Measurements from ENCODE around the gene RMND5A. TPM values are rescaled to one million over a fixed set of nuclear protein-coding genes. Genes with fewer than 3 reads are reported as not detected.
A peak's percentile ranks its signal among the peaks of the same experiment; 100 is the strongest.
"Not testable (repeated sequence)": the region's sequence is repeated elsewhere in the genome, so short reads cannot be mapped to it uniquely, and the experiment has no call there.

RMND5A gene
- total RNA-seq, 1 donor from 2014 or later, result 23.1 TPM

- DNase-seq (ENCODE audit: low spot score), result not testable (repeated sequence)
Observed at GRCh38 chr2:86714579-86715173, 5.4 kb upstream of the RMND5A start.

- DNase-seq (ENCODE audit: low spot score), result not testable (repeated sequence)
Observed at GRCh38 chr2:86719263-86719636, 841 bp upstream of the RMND5A start.

GRCh38 chr2:86720540-86721320, 639 bp downstream of the RMND5A start:
- peak; percentile 52 for DNase-seq (ENCODE audit: low spot score)

GRCh38 chr2:86725706-86726105, 5.6 kb downstream of the RMND5A start:
- not testable (repeated sequence) for DNase-seq (ENCODE audit: low spot score)

- DNase-seq (ENCODE audit: low spot score), result not testable (repeated sequence)
Observed at GRCh38 chr2:86732040-86732525, 12.0 kb downstream of the RMND5A start.

GRCh38 chr2:86732837-86733236, 12.7 kb downstream of the RMND5A start:
- not testable (repeated sequence) for DNase-seq (ENCODE audit: low spot score)

- not testable (repeated sequence) for DNase-seq (ENCODE audit: low spot score)
Observed at GRCh38 chr2:86733528-86733927, 13.4 kb downstream of the RMND5A start.

GRCh38 chr2:86734896-86735295, 14.8 kb downstream of the RMND5A start:
- not testable (repeated sequence) for DNase-seq (ENCODE audit: low spot score)

- not testable (repeated sequence) for DNase-seq (ENCODE audit: low spot score)
Observed at GRCh38 chr2:86739485-86739884, 19.4 kb downstream of the RMND5A start.

- not testable (repeated sequence) for DNase-seq (ENCODE audit: low spot score)
Observed at GRCh38 chr2:86739889-86740288, 19.8 kb downstream of the RMND5A start.

GRCh38 chr2:86741889-86742498, 21.9 kb downstream of the RMND5A start:
- DNase-seq (ENCODE audit: low spot score), result not testable (repeated sequence)

GRCh38 chr2:86744152-86744551, 24.1 kb downstream of the RMND5A start:
- no peak for DNase-seq (ENCODE audit: low spot score)

- no peak for DNase-seq (ENCODE audit: low spot score)
Observed at GRCh38 chr2:86746939-86747338, 26.8 kb downstream of the RMND5A start.

- no peak for DNase-seq (ENCODE audit: low spot score)
Observed at GRCh38 chr2:86747711-86748639, 27.9 kb downstream of the RMND5A start.

GRCh38 chr2:86750240-86750839, 30.2 kb downstream of the RMND5A start:
- no peak for DNase-seq (ENCODE audit: low spot score)

- no peak for DNase-seq (ENCODE audit: low spot score)
Observed at GRCh38 chr2:86751778-86752177, 31.7 kb downstream of the RMND5A start.

GRCh38 chr2:86752934-86753333, 32.8 kb downstream of the RMND5A start:
- DNase-seq (ENCODE audit: low spot score), result no peak

GRCh38 chr2:86753606-86754005, 33.5 kb downstream of the RMND5A start:
- DNase-seq (ENCODE audit: low spot score), result no peak

- DNase-seq (ENCODE audit: low spot score), result no peak
Observed at GRCh38 chr2:86758405-86758804, 38.3 kb downstream of the RMND5A start.

GRCh38 chr2:86760371-86760770, 40.3 kb downstream of the RMND5A start:
- no peak for DNase-seq (ENCODE audit: low spot score)

GRCh38 chr2:86764661-86765309, 44.7 kb downstream of the RMND5A start:
- DNase-seq (ENCODE audit: low spot score), result no peak
